ENCODE results near the gene DCAKD. TPM values are rescaled to one million over a fixed set of nuclear protein-coding genes. Genes with fewer than 3 reads are reported as not detected.

The DCAKD gene
- total and polyA plus RNA-seq, 2 donors (not counting 3 experiments of a cell fraction or from before 2014, with no cell fraction given) = 30.8 to 36.5 TPM

GRCh38 chr17:45040459-45040858 lies 11.0 kb downstream of the DCAKD start:
- FAIRE-seq (no peak), DNase-seq (ENCODE audit: low read depth, low spot score) (no peak)
- no TSS peak for BruUV-seq (replicated peaks)
- no peaks in the 10 kb centered on the region for H4K20me1 ChIP-seq (replicated peaks; ENCODE audit: control insufficient read depth, extremely low read depth, insufficient read depth, low read length)
- H3K4me1 ChIP-seq (ENCODE audit: control insufficient read depth, extremely low read depth, insufficient read depth, low read length) = no peaks in the 10 kb centered on the region
- TF ChIP-seq EZH2 (IDR thresholded peaks at IDR 0.05; ENCODE audit: borderline replicate concordance, low read depth, low read length, severe bottlenecking) (no peak), POLR2AphosphoS5 (IDR thresholded peaks at IDR 0.05; ENCODE audit: insufficient read depth, low read depth, low read length) (no peak)
- H3K79me2 ChIP-seq (ENCODE audit: control insufficient read depth, insufficient read depth, low read length) = no peaks in the 10 kb centered on the region
- no peak overlapping the region for H3K4me3 ChIP-seq (replicated peaks in 1 of 3; ENCODE audit: insufficient read depth in 1 of 3, low read depth in 1 of 3, low read length in 3 of 3)
- no peaks in the 10 kb centered on the region for H3K9me1 ChIP-seq (replicated peaks; ENCODE audit: control insufficient read depth, extremely low read depth, insufficient read depth, low read length)
- H3K27me3 ChIP-seq (ENCODE audit: control insufficient read depth in 2 of 2, insufficient read depth in 2 of 2, low read length in 2 of 2) = no peaks in the 10 kb centered on the region
- intact Hi-C loops (cut with micrococcal nuclease) (no loop called here), dilution Hi-C loops (cut with MboI; ENCODE audit: extremely low pct_ligation_motif_present, low sequenced_read_pairs) (no loop called here)
- H3K27ac ChIP-seq (ENCODE audit: insufficient read depth, low read depth, low read length) = no peak overlapping the region
- no peaks in the 10 kb centered on the region for H3K9me3 ChIP-seq (replicated peaks; ENCODE audit: control insufficient read depth, insufficient read depth, low read length)
- ChIA-PET POLR2A (no interaction called here), CTCF (interaction anchor here (2.2 kb wide), 1 partner anchor 9 kb away, joined by 9 read pairs; no protein-coding TSS in a partner anchor)
- no peak overlapping the region for H2AFZ ChIP-seq (ENCODE audit: low read depth, low read length)
- no peak overlapping the region for H3K4me2 ChIP-seq (ENCODE audit: insufficient read depth, low read length)
- H3K36me3 ChIP-seq (ENCODE audit: control insufficient read depth in 2 of 2, extremely low read depth in 1 of 2, insufficient read depth in 2 of 2, low read length in 2 of 2) = no peaks in the 10 kb centered on the region
- no peak overlapping the region for H3K9ac ChIP-seq (replicated peaks; ENCODE audit: extremely low read depth, insufficient read depth, low read length)

- intact Hi-C loops (cut with micrococcal nuclease) = no loop called here
- no peak overlapping the region for H3K27ac ChIP-seq (ENCODE audit: insufficient read depth, low read depth, low read length)
- FAIRE-seq (no peak), DNase-seq (ENCODE audit: low read depth, low spot score) (no peak)
- ChIA-PET CTCF (interaction anchor here (1.1 to 2.2 kb wide), 3 partner anchors 11 to 119 kb away, joined by 3 to 9 read pairs (median 5); no protein-coding TSS in a partner anchor), POLR2A (interaction anchor here (1.2 kb wide), 1 partner anchor 10 kb away, joined by 3 read pairs; no protein-coding TSS in a partner anchor)
- no peak overlapping the region for H2AFZ ChIP-seq (ENCODE audit: low read depth, low read length)
- peaks cover 0 to 2% of the 10 kb centered on the region in 2 experiments for H3K36me3 ChIP-seq (ENCODE audit: control insufficient read depth in 2 of 2, extremely low read depth in 1 of 2, insufficient read depth in 2 of 2, low read length in 2 of 2)
- no peak overlapping the region for H3K4me3 ChIP-seq (replicated peaks in 1 of 3; ENCODE audit: insufficient read depth in 1 of 3, low read depth in 1 of 3, low read length in 3 of 3)
- no peaks in the 10 kb centered on the region for H3K79me2 ChIP-seq (ENCODE audit: control insufficient read depth, insufficient read depth, low read length)
- dilution Hi-C loops (cut with MboI; ENCODE audit: extremely low pct_ligation_motif_present, low sequenced_read_pairs) = no loop called here
- H3K9me3 ChIP-seq (replicated peaks; ENCODE audit: control insufficient read depth, insufficient read depth, low read length) = no peaks in the 10 kb centered on the region
- H3K27me3 ChIP-seq (ENCODE audit: control insufficient read depth in 2 of 2, insufficient read depth in 2 of 2, low read length in 2 of 2) = no peaks in the 10 kb centered on the region
- H3K9ac ChIP-seq (replicated peaks; ENCODE audit: extremely low read depth, insufficient read depth, low read length) = no peak overlapping the region
- H3K9me1 ChIP-seq (replicated peaks; ENCODE audit: control insufficient read depth, extremely low read depth, insufficient read depth, low read length) = no peaks in the 10 kb centered on the region
- H3K4me1 ChIP-seq (ENCODE audit: control insufficient read depth, extremely low read depth, insufficient read depth, low read length) = no peaks in the 10 kb centered on the region
- TF ChIP-seq FOS (IDR thresholded peaks at IDR 0.05; ENCODE audit: borderline replicate concordance, insufficient read depth, low read length) (no peak), EZH2 (IDR thresholded peaks at IDR 0.05; ENCODE audit: borderline replicate concordance, low read depth, low read length, severe bottlenecking) (no peak), GATA2 (IDR thresholded peaks at IDR 0.05; ENCODE audit: insufficient read depth, insufficient read length, low read depth, low read length) (no peak), JUN (IDR thresholded peaks at IDR 0.05; ENCODE audit: borderline replicate concordance, insufficient read depth, insufficient read length, low read depth) (no peak), MAX (IDR thresholded peaks at IDR 0.05; ENCODE audit: insufficient read depth, insufficient read length) (no peak), POLR2A (IDR thresholded peaks at IDR 0.05; ENCODE audit: low read depth, low read length) (no peak), CTCF (IDR thresholded peaks at IDR 0.05; ENCODE audit: extremely low read depth in 1 of 2, insufficient read depth in 1 of 2, low read depth in 1 of 2, low read length in 2 of 2) (no peak), MYC (IDR thresholded peaks at IDR 0.05; ENCODE audit: low read depth, low read length) (no peak)
- no TSS peak for BruUV-seq (replicated peaks)
- H3K4me2 ChIP-seq (ENCODE audit: insufficient read depth, low read length) = no peak overlapping the region
- H4K20me1 ChIP-seq (replicated peaks; ENCODE audit: control insufficient read depth, extremely low read depth, insufficient read depth, low read length) = no peaks in the 10 kb centered on the region
Observed at GRCh38 chr17:45038728-45039634, 12.5 kb downstream of the DCAKD start.
